ENCODE data around the gene PGBD1.

DNA sequence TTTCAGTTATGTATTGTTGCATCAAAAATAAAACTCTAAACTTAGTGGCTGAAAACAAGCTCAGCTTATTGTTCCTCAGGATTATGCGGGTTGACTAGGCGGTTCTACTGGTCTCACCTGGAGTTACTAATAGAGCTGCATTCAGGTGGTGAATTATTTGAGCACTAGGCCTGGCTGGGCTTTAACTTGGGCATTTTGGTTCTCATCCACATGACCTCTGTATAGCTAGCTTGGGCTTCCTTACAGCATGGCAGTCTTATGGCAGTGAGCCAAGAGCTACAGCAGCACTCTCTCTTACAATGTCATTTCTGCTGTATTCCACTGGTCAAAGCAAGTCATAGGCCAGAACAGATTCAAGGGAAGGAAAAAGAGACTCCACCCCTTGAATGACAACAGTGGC, 1.6 kb downstream of the PGBD1 start:
- TF ChIP-seq POLR2AphosphoS5 (IDR thresholded peaks at IDR 0.05; ENCODE audit: low read depth) (no peak), EZH2 (IDR thresholded peaks at IDR 0.05; ENCODE audit: low read depth, unreplicated experiment) (no peak), STAT1 (IDR thresholded peaks at IDR 0.05; ENCODE audit: unreplicated experiment) (no peak), EZH2phosphoT487 (IDR thresholded peaks at IDR 0.05; ENCODE audit: unreplicated experiment) (no peak), CREB1 (CRISPR knock-in tag; IDR thresholded peaks at IDR 0.05; ENCODE audit: low read depth) (no peak)
- TF ChIP-seq, protein P1, sequence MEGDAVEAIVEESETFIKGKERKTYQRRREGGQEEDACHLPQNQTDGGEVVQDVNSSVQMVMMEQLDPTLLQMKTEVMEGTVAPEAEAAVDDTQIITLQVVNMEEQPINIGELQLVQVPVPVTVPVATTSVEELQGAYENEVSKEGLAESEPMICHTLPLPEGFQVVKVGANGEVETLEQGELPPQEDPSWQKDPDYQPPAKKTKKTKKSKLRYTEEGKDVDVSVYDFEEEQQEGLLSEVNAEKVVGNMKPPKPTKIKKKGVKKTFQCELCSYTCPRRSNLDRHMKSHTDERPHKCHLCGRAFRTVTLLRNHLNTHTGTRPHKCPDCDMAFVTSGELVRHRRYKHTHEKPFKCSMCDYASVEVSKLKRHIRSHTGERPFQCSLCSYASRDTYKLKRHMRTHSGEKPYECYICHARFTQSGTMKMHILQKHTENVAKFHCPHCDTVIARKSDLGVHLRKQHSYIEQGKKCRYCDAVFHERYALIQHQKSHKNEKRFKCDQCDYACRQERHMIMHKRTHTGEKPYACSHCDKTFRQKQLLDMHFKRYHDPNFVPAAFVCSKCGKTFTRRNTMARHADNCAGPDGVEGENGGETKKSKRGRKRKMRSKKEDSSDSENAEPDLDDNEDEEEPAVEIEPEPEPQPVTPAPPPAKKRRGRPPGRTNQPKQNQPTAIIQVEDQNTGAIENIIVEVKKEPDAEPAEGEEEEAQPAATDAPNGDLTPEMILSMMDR (conservative IDR thresholded peaks at IDR 0.05; ENCODE audit: low read depth in 2 of 2), result no peak
- TF ChIP-seq, protein P2, sequence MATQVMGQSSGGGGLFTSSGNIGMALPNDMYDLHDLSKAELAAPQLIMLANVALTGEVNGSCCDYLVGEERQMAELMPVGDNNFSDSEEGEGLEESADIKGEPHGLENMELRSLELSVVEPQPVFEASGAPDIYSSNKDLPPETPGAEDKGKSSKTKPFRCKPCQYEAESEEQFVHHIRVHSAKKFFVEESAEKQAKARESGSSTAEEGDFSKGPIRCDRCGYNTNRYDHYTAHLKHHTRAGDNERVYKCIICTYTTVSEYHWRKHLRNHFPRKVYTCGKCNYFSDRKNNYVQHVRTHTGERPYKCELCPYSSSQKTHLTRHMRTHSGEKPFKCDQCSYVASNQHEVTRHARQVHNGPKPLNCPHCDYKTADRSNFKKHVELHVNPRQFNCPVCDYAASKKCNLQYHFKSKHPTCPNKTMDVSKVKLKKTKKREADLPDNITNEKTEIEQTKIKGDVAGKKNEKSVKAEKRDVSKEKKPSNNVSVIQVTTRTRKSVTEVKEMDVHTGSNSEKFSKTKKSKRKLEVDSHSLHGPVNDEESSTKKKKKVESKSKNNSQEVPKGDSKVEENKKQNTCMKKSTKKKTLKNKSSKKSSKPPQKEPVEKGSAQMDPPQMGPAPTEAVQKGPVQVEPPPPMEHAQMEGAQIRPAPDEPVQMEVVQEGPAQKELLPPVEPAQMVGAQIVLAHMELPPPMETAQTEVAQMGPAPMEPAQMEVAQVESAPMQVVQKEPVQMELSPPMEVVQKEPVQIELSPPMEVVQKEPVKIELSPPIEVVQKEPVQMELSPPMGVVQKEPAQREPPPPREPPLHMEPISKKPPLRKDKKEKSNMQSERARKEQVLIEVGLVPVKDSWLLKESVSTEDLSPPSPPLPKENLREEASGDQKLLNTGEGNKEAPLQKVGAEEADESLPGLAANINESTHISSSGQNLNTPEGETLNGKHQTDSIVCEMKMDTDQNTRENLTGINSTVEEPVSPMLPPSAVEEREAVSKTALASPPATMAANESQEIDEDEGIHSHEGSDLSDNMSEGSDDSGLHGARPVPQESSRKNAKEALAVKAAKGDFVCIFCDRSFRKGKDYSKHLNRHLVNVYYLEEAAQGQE (IDR thresholded peaks at IDR 0.05; ENCODE audit: unreplicated experiment), result no peak

Measured in GM23338 (cell line).